Measurements from ENCODE around the gene CD209.

DNA sequence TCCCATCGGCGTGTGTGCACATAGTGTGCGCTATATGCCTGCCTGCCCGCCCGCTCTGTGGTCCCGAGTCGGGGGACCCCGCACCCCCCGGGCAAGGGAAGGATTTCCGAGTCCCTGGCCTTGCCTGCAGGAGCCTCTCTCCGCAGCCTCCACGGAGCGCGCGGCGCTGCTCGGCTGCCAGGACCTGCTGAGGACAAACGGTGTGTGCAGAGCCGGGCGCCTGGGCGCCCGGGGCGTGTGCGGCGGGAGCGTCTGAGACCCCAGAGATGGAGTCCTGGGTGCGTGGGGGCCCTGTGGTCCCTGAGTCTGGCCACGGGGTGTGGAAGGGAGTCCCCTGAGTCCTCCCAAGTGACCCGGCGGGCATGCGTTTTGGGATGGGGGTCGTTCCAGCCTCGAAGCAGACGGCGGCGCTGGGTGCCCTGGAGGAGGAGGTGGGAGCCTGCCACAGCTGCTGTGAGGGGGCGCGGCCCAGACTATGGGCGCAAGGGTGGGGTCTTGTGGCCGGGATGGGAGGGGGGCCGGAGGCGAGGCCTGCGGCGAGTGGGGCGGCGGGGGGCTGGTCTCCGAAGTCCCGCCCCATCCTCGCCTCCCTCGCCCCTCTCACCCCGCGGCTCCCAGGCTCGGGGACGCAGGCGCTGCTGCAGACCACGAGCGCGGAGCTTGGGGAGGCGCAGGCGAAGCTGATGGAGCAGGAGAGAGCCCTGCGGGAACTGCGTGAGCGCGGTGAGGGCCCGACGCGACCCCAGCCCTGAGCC, 41.0 kb upstream of the CD209 start:
- TF ChIP-seq, protein P1, sequence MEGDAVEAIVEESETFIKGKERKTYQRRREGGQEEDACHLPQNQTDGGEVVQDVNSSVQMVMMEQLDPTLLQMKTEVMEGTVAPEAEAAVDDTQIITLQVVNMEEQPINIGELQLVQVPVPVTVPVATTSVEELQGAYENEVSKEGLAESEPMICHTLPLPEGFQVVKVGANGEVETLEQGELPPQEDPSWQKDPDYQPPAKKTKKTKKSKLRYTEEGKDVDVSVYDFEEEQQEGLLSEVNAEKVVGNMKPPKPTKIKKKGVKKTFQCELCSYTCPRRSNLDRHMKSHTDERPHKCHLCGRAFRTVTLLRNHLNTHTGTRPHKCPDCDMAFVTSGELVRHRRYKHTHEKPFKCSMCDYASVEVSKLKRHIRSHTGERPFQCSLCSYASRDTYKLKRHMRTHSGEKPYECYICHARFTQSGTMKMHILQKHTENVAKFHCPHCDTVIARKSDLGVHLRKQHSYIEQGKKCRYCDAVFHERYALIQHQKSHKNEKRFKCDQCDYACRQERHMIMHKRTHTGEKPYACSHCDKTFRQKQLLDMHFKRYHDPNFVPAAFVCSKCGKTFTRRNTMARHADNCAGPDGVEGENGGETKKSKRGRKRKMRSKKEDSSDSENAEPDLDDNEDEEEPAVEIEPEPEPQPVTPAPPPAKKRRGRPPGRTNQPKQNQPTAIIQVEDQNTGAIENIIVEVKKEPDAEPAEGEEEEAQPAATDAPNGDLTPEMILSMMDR (IDR thresholded peaks at IDR 0.05) = no peak
- TF ChIP-seq POLR2A (IDR thresholded peaks at IDR 0.05) (no peak), POLR2AphosphoS5 (IDR thresholded peaks at IDR 0.05; ENCODE audit: insufficient read depth in 1 of 2, low read depth in 1 of 2) (no peak)
